ENCODE data around the gene HK1.

Gene HK1

GRCh38 chr10:69428165-69428564 is 149.9 kb downstream of the HK1 start:
- no peak overlapping the region for H3K9ac ChIP-seq (ENCODE audit: low read length)
- no peaks in the 10 kb centered on the region for H3K36me3 ChIP-seq (ENCODE audit: insufficient read depth, low read length)
- no peaks in the 10 kb centered on the region for H3K27me3 ChIP-seq (ENCODE audit: insufficient read depth, low read length)
- no peak overlapping the region for H3K4me2 ChIP-seq (ENCODE audit: low read length)
- H3K9me3 ChIP-seq (ENCODE audit: low read length) = no peaks in the 10 kb centered on the region
- H3K4me1 ChIP-seq (ENCODE audit: insufficient read depth, low read length, severe bottlenecking) = peaks cover 19% of the 10 kb centered on the region
- H3K79me2 ChIP-seq (ENCODE audit: insufficient read depth, low read length) = no peaks in the 10 kb centered on the region
- H3K27ac ChIP-seq (ENCODE audit: low read depth, low read length, poor library complexity, severe bottlenecking) = no peak overlapping the region
- no peaks in the 10 kb centered on the region for H3K9me2 ChIP-seq (ENCODE audit: low read depth, low read length)
- TF ChIP-seq EZH2 (IDR thresholded peaks at IDR 0.05; ENCODE audit: borderline replicate concordance, low read length) = no peak
- TF ChIP-seq CTCF (IDR thresholded peaks at IDR 0.05; ENCODE audit: low read length) = no peak
- H4K20me1 ChIP-seq (ENCODE audit: insufficient read depth, low read length) = no peaks in the 10 kb centered on the region
- H3K4me3 ChIP-seq (ENCODE audit: low read depth, low read length, poor library complexity, severe bottlenecking) = no peak overlapping the region
- no peaks in the 10 kb centered on the region for H3F3A ChIP-seq (ENCODE audit: insufficient read depth, low read length)
- H2AFZ ChIP-seq (ENCODE audit: low read length) = no peak overlapping the region

- no peak overlapping the region for H3K9ac ChIP-seq (ENCODE audit: low read length)
- H3K4me3 ChIP-seq (ENCODE audit: low read depth, low read length, poor library complexity, severe bottlenecking) = no peak overlapping the region
- H3K4me2 ChIP-seq (ENCODE audit: low read length) = no peak overlapping the region
- TF ChIP-seq CTCF (IDR thresholded peaks at IDR 0.05; ENCODE audit: low read length) (no peak), EZH2 (IDR thresholded peaks at IDR 0.05; ENCODE audit: borderline replicate concordance, low read length) (no peak)
- H3K79me2 ChIP-seq (ENCODE audit: insufficient read depth, low read length) = no peaks in the 10 kb centered on the region
- no peak overlapping the region for H3K27ac ChIP-seq (ENCODE audit: low read depth, low read length, poor library complexity, severe bottlenecking)
- H3K27me3 ChIP-seq (ENCODE audit: insufficient read depth, low read length) = peaks cover 3% of the 10 kb centered on the region; the same call in 1 of the 2 replicates
- no peaks in the 10 kb centered on the region; the same call in 1 of the 2 replicates for H3K36me3 ChIP-seq (ENCODE audit: insufficient read depth, low read length)
- no peaks in the 10 kb centered on the region for H3K4me1 ChIP-seq (ENCODE audit: insufficient read depth, low read length, severe bottlenecking)
- H4K20me1 ChIP-seq (ENCODE audit: insufficient read depth, low read length) = no peaks in the 10 kb centered on the region
- no peaks in the 10 kb centered on the region for H3K9me2 ChIP-seq (ENCODE audit: low read depth, low read length)
- no peaks in the 10 kb centered on the region for H3F3A ChIP-seq (ENCODE audit: insufficient read depth, low read length)
- H2AFZ ChIP-seq (ENCODE audit: low read length) = no peak overlapping the region
- H3K9me3 ChIP-seq (ENCODE audit: low read length) = no peaks in the 10 kb centered on the region
Observed at GRCh38 chr10:69434169-69434568, 155.9 kb downstream of the HK1 start.

DNA sequence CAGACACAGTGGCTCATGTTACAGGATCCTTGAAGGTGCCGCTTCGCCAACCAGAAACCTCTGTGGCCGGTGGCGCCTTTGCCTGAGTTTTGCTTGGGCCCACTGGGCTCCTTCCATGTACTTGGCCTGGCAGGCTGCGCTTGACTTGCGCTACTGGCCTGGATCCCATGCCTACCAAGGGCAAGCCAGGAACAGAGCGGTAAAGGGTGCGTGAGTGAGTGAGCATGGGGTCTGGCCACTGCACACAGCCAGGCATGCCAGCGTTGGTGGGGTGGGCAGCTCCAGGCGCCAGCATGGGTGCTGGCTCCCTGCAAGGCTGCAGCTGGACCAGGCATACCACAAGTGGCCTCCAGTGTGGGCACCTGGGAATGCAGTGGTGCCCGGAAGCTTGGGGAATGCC is 156.6 kb downstream of the HK1 start:
- H3F3A ChIP-seq (ENCODE audit: insufficient read depth, low read length) = no peaks in the 10 kb centered on the region
- no peak overlapping the region for H3K9ac ChIP-seq (ENCODE audit: low read length)
- no peak overlapping the region for H3K4me2 ChIP-seq (ENCODE audit: low read length)
- no peak for TF ChIP-seq EZH2 (IDR thresholded peaks at IDR 0.05; ENCODE audit: borderline replicate concordance, low read length)
- TF ChIP-seq CTCF (IDR thresholded peaks at IDR 0.05; ENCODE audit: low read length) = no peak
- no peaks in the 10 kb centered on the region for H3K79me2 ChIP-seq (ENCODE audit: insufficient read depth, low read length)
- no peak overlapping the region for H3K27ac ChIP-seq (ENCODE audit: low read depth, low read length, poor library complexity, severe bottlenecking)
- H3K27me3 ChIP-seq (ENCODE audit: insufficient read depth, low read length) = peaks cover 3% of the 10 kb centered on the region; the same call in 1 of the 2 replicates
- no peak overlapping the region for H2AFZ ChIP-seq (ENCODE audit: low read length)
- no peaks in the 10 kb centered on the region for H3K4me1 ChIP-seq (ENCODE audit: insufficient read depth, low read length, severe bottlenecking)
- H3K9me3 ChIP-seq (ENCODE audit: low read length) = no peaks in the 10 kb centered on the region
- no peak overlapping the region for H3K4me3 ChIP-seq (ENCODE audit: low read depth, low read length, poor library complexity, severe bottlenecking)
- H4K20me1 ChIP-seq (ENCODE audit: insufficient read depth, low read length) = no peaks in the 10 kb centered on the region
- H3K9me2 ChIP-seq (ENCODE audit: low read depth, low read length) = no peaks in the 10 kb centered on the region
- H3K36me3 ChIP-seq (ENCODE audit: insufficient read depth, low read length) = no peaks in the 10 kb centered on the region; the same call in 1 of the 2 replicates
